ENCODE data around the gene BMP7. TPM values are rescaled to one million over a fixed set of nuclear protein-coding genes. Genes with fewer than 3 reads are reported as not detected.
A peak's percentile ranks its signal among the peaks of the same experiment; 100 is the strongest.

BMP7 gene
- 100 to 1,000 TPM in 2 of 3 donors, 10 to 100 TPM in 1; 91.0 to 105 (median 101) TPM for polyA plus RNA-seq (ENCODE audit: insufficient read length in 3 of 3)
- long read RNA-seq, donor 1, full-length matches to known transcripts, result 31 of 31 reads
- long read RNA-seq, donor 1, partial matches to known transcripts, result 0 of 31 reads
- long read RNA-seq, donor 1, other reads (novel, unspliced or antisense), result 0 of 31 reads
- long read RNA-seq, donor 2, full-length matches to known transcripts, result 30 of 30 reads
- long read RNA-seq, donor 2, partial matches to known transcripts, result 0 of 30 reads
- long read RNA-seq, donor 2, other reads (novel, unspliced or antisense), result 0 of 30 reads
- long read RNA-seq, donor 3, full-length matches to known transcripts, result 33 of 33 reads
- long read RNA-seq, donor 3, partial matches to known transcripts, result 0 of 33 reads
- long read RNA-seq, donor 3, other reads (novel, unspliced or antisense), result 0 of 33 reads
- long read RNA-seq, donor 4, full-length matches to known transcripts, result 34 of 40 reads
- long read RNA-seq, donor 4, partial matches to known transcripts, result 6 of 40 reads
- long read RNA-seq, donor 4, other reads (novel, unspliced or antisense), result 0 of 40 reads
- long read RNA-seq, donor 5, full-length matches to known transcripts, result 29 of 29 reads
- long read RNA-seq, donor 5, partial matches to known transcripts, result 0 of 29 reads
- long read RNA-seq, donor 5, other reads (novel, unspliced or antisense), result 0 of 29 reads
- long read RNA-seq, donor 6, full-length matches to known transcripts, result 31 of 31 reads
- long read RNA-seq, donor 6, partial matches to known transcripts, result 0 of 31 reads
- long read RNA-seq, donor 6, other reads (novel, unspliced or antisense), result 0 of 31 reads
- long read RNA-seq, donor 7, full-length matches to known transcripts, result 52 of 64 reads
- long read RNA-seq, donor 7, partial matches to known transcripts, result 12 of 64 reads
- long read RNA-seq, donor 7, other reads (novel, unspliced or antisense), result 0 of 64 reads
- long read RNA-seq, donor 8, full-length matches to known transcripts, result 15 of 15 reads
- long read RNA-seq, donor 8, partial matches to known transcripts, result 0 of 15 reads
- long read RNA-seq, donor 8, other reads (novel, unspliced or antisense), result 0 of 15 reads
- long read RNA-seq, donor 9, full-length matches to known transcripts, result 40 of 46 reads
- long read RNA-seq, donor 9, partial matches to known transcripts, result 6 of 46 reads
- long read RNA-seq, donor 9, other reads (novel, unspliced or antisense), result 0 of 46 reads
- long read RNA-seq, donor 10, full-length matches to known transcripts, result 38 of 38 reads
- long read RNA-seq, donor 10, partial matches to known transcripts, result 0 of 38 reads
- long read RNA-seq, donor 10, other reads (novel, unspliced or antisense), result 0 of 38 reads
- long read RNA-seq, donor 11, full-length matches to known transcripts, result 37 of 37 reads
- long read RNA-seq, donor 11, partial matches to known transcripts, result 0 of 37 reads
- long read RNA-seq, donor 11, other reads (novel, unspliced or antisense), result 0 of 37 reads
- long read RNA-seq, donor 12, full-length matches to known transcripts, result 49 of 49 reads
- long read RNA-seq, donor 12, partial matches to known transcripts, result 0 of 49 reads
- long read RNA-seq, donor 12, other reads (novel, unspliced or antisense), result 0 of 49 reads
- long read RNA-seq, donor 13, full-length matches to known transcripts, result 17 of 17 reads
- long read RNA-seq, donor 13, partial matches to known transcripts, result 0 of 17 reads
- long read RNA-seq, donor 13, other reads (novel, unspliced or antisense), result 0 of 17 reads
- long read RNA-seq, donor 14, full-length matches to known transcripts, result 76 of 98 reads
- long read RNA-seq, donor 14, partial matches to known transcripts, result 22 of 98 reads
- long read RNA-seq, donor 14, other reads (novel, unspliced or antisense), result 0 of 98 reads
- long read RNA-seq, donor 15, full-length matches to known transcripts, result 19 of 19 reads
- long read RNA-seq, donor 15, partial matches to known transcripts, result 0 of 19 reads
- long read RNA-seq, donor 15, other reads (novel, unspliced or antisense), result 0 of 19 reads
- long read RNA-seq, donor 16, full-length matches to known transcripts, result 37 of 37 reads
- long read RNA-seq, donor 16, partial matches to known transcripts, result 0 of 37 reads
- long read RNA-seq, donor 16, other reads (novel, unspliced or antisense), result 0 of 37 reads

DNA sequence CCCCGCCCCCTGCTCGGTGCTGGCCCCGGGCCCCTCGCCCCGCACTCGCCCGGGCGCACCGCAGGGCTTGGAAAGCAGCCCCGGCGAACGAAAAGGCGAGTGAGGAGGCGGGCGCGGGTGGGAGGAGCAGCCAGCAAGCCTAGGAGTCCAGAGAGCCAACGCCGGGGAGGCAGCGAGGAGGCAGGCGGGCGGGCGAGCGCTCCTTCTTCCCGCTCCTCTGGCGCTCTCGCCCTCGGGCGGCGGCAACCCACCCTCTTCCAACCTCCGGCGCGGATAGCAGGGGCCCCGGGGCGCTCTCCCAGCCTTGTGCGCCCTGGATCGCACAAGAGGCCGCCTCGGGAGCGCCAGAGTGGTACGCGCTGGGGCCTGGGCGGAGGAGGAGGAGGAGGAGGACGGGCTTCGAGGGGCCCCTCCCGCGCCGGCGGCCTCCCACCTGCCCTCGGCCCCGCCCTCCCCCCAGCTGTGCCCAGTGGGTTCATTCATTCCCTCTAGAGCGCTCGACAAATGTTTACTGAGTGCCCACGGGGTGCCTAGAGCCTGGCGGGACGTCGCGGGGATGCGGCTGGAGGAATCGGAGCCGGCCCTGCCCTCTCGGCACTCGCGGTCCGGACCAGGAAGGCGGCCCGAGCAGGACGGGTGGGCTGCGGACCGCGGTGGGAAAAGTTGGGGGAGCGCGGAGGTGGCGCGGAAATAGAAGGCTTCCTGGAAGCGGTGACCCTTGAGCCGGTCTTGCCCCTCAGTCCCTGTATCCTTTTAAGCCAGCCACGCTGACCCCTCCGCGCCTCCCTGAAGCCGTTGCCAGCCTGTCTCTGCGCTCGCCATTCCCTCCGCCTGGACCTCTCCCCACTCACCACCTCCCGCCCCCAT, at the start of gene BMP7:
Gene BMP7, minus strand, starts transcription at position 351 of the 867 bp plus-strand sequence. CDS start 519 bp downstream, outside the sequence.
- no peak for DNase-seq

- DNase-seq, result no peak
Measured at GRCh38 chr20:57315976-57316480, 49.6 kb upstream of the BMP7 start.

- DNase-seq, result no peak
Measured at GRCh38 chr20:57315083-57315975, 48.9 kb upstream of the BMP7 start.

- no peak for DNase-seq
Measured at GRCh38 chr20:57313951-57314350, 47.5 kb upstream of the BMP7 start.

DNA sequence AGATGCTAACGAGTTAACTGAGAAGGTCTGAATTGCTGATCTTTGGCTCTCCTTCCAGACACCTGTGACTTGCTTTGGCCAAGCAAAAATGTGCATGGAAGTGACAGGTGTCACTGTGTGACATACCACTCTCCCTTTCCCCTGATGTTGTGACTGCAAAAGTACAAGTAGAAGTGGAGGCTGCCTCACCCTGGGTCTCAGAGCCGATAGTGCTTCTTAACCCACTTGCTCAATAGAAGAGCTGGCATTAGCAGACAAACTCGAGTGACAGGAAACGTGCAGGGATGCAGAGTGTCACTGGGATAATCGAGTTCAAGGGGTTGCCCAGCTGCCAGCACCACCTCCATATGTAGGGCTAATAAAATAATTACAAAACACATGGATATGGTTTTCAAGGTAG, 46.8 kb upstream of the BMP7 start:
- no peak for DNase-seq

DNA sequence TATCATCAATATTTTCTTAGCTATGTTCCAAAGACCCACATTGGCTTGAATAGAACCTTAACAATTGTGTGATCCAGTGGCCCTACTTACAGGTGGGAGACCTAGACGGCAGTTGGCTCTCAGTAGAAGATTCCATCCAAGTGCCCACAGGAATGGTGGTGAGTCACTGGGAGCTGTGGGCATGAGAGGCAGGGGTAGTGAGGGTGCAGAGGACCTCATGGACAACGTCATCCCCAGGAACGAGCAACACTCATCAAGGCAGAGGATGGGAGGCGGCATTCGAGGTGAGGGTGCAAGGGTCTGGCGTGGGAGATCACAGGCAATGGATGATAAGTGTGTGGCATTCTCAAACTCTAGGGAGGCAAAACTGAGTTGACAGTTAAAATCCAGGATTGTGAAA, 45.7 kb upstream of the BMP7 start:
- no peak for DNase-seq

- no peak for DNase-seq
Measured at GRCh38 chr20:57310821-57311514, 44.5 kb upstream of the BMP7 start.

DNA sequence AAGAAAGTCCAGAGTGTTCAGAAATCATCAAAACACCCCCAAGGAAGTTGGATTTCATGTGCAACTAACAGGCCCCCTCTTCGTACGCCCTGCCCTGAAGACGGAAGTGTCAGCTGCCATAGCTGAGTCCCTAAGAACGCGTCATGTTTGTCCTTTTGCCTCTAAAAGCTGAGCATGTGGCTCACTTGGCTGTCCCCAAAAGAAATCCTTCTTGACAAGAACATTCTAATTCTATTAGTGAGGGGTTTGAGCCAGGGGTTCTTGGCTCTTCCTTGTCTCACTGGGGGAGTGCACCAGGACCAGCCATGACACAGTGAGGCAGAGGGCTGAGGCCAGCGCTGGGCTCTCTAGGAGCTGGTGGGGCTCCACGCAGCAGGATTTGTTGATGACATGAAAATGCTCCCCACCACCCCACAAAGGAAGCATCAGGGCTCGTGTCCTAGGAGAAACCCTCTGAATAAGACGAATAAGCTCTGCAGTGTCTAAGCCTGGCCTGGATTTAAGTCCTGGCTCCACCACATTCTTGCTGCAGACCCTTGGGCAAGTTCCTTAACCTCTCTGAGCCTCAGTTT, 43.2 kb upstream of the BMP7 start:
- no peak for DNase-seq

DNA sequence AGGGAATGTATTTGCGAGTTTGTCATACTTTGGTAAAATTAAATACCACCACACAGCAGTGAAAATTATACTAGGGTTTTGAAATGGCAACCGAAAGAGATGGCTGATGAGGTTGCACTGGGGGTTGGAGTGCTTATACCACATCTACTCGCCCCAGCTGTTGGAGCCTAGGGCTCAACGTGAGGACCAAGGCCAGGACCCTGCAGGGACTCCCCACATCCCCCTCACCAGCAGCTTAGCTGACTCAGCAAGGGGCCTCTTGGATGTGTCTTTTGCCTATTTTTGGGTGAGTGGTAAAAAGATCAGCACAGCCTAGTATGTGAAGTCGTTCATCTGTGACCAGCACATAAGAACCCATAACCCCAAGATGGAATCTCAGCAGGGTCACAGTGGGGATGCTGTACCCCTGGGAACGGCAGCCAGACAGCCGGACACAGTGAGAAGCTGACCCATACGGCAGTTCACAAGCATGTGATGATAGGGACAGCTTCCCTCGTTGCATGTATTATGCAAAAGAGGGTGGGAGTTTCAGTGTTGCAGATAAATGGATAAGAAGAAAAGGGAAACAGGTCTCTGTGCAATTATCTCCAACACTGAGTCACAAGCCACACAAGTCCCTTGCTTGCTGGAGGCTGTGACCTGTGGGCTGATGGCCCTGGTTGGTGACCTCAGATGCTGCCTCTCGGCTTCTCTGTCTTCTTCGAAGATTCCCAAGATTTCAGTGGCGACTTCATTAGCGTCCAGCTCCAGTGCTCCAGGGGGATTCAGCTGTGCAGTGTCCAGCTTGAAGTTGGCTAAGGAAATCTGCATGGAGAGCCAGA, 42.2 kb upstream of the BMP7 start:
- DNase-seq, result no peak

- DNase-seq, result no peak
Measured at GRCh38 chr20:57306747-57307146, 40.3 kb upstream of the BMP7 start.

DNA sequence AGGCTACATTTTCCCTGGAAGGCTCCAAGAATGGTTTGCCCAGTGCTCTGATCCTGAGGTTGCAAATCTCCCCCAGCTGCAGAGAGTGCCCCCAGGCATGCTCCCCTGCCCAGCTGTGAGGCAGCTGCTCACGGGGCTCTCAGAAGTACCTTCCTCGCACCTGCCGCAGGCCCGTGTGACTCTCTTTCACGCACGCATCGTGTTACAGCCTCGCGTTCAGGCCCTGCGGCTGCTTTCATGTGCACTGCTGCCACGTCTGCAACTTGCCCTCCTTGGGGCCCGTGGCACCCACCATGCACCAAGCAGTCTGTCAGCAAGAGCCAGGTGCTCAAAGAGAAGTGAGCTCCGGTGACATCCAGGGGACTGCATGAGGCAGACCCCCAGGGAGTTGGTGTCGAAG, 34.6 kb upstream of the BMP7 start:
- no peak for DNase-seq

- no peak for DNase-seq
Measured at GRCh38 chr20:57298457-57298856, 32.0 kb upstream of the BMP7 start.

DNA sequence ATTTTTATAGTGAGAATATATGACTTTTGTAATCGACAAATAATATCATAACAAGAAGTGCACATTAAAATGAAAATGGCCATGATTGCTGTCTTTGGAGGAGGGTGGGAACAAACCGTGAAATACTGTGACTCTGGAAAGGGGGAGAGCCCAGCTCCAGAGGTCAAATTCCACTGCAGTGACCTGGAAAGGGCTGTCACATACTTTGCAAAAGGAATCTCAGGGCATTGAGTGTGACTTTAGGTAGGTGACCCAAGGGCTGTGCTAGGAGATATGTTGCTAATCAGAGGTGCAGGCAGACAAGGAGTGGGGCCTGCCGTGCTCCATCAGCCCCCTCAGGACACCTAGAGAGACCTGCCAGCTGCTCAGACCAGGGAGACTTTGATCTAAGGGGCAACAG, 28.1 kb upstream of the BMP7 start:
- DNase-seq, result peak; percentile 78

GRCh38 chr20:57293995-57294394, 27.6 kb upstream of the BMP7 start:
- no peak for DNase-seq

DNA sequence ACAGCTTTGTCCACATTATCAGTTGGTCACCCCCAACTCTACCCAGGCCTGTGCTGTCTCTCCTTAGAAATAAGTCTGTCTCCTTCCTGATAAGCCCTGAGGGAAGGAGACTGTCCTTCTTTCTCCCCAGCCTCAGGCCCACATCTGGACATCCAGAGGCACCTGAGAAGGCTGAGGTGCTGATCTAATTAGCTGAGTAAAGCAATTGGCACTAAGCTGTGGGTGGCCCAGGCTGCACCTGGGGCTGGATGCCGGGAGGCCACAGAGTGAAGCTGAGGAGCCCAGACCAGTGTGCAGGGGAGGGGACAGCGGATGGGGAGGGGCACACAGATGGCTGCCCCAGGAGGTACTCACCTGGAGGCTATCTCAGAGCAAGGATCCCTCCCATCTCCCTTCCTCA, 26.2 kb upstream of the BMP7 start:
- DNase-seq, result no peak

DNA sequence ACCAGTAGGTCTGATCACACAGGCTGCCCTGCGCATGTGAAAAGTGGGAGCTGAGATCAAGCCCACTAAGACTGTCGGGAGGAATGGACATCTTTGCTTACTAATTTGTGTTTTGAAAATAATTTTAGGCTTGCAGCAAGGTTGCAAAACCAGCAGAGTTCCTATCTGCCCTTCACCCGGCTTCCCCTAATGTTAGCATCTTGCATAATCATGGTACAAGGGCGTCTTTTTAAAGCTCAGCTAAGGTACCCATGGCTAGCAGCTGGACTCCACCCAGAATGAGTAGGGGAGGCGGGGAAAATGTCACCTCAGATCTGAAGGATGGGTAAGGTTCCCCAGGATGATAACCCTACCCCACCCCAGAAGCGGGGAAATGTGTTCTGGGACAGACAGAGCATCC, 25.3 kb upstream of the BMP7 start:
- DNase-seq, result no peak
